H9 (cell line): Measurements from ENCODE around the gene ERMN. TPM values are rescaled to one million over a fixed set of nuclear protein-coding genes. Genes with fewer than 3 reads are reported as not detected.

Experiments
- DNase-seq: peaks from one replicate; pipeline ENCODE4 v3.0.0-alpha.2; 2017
- H2AFZ ChIP-seq: one replicate; pipeline ENCODE4 v1.6.1; 2013; ENCODE audit warnings: mild to moderate bottlenecking, low read length, control low read depth, moderate library complexity
- H2AK5ac ChIP-seq: 2 replicates; pipeline ENCODE4 v1.6.1; 2013; ENCODE audit warnings: low read length, control low read depth, mixed read lengths; ENCODE audit not compliant: insufficient read length
- H2BK120ac ChIP-seq: one replicate; pipeline ENCODE4 v1.6.1; 2013; ENCODE audit warnings: low read depth, mild to moderate bottlenecking, low read length, control low read depth, inconsistent platforms; ENCODE audit not compliant: poor library complexity, severe bottlenecking
- H2BK12ac ChIP-seq: 2 replicates; pipeline ENCODE4 v1.6.1; 2013; ENCODE audit warnings: low read length, control low read depth, mixed read lengths, low read depth; ENCODE audit not compliant: insufficient read length
- H2BK15ac ChIP-seq: 2 replicates; pipeline ENCODE4 v1.6.1; 2013; ENCODE audit warnings: low read depth, low read length, control low read depth
- H2BK20ac ChIP-seq: one replicate; pipeline ENCODE4 v1.6.1; 2013; ENCODE audit warnings: low read depth, mild to moderate bottlenecking, low read length, control low read depth, inconsistent platforms; ENCODE audit not compliant: poor library complexity, severe bottlenecking
- H2BK5ac ChIP-seq: 2 replicates; pipeline ENCODE4 v1.6.1; 2013; ENCODE audit warnings: low read length, control low read depth, mixed read lengths; ENCODE audit not compliant: insufficient read length
- H3K14ac ChIP-seq: 2 replicates; pipeline ENCODE4 v1.6.1; 2013; ENCODE audit warnings: low read length, control low read depth; ENCODE audit not compliant: insufficient read depth
- H3K18ac ChIP-seq: 2 replicates; pipeline ENCODE4 v1.6.1; 2013; ENCODE audit warnings: low read depth, mild to moderate bottlenecking, mixed read lengths, low read length, control low read depth; ENCODE audit not compliant: insufficient read length
- H3K23ac ChIP-seq: 2 replicates; pipeline ENCODE4 v1.6.1; 2013; ENCODE audit warnings: low read length, control low read depth, mixed read lengths, low read depth; ENCODE audit not compliant: insufficient read length
- H3K23me2 ChIP-seq: 2 replicates; pipeline ENCODE4 v1.6.1; 2013; ENCODE audit warnings: low read depth, mild to moderate bottlenecking, mixed read lengths, low read length, control low read depth; ENCODE audit not compliant: insufficient read length, poor library complexity, severe bottlenecking
- H3K27ac ChIP-seq: 2 replicates; pipeline ENCODE4 v1.5.1; 2013; ENCODE audit warnings: low read length, control low read depth, mixed read lengths, low read depth; ENCODE audit not compliant: insufficient read length
- H3K27me3 ChIP-seq: 2 replicates; pipeline ENCODE4 v1.6.1; 2013; ENCODE audit warnings: low read length, control low read depth, inconsistent platforms; ENCODE audit not compliant: insufficient read depth
- H3K4ac ChIP-seq: 2 replicates; pipeline ENCODE4 v1.6.1; 2013; ENCODE audit warnings: low read depth, mild to moderate bottlenecking, control low read depth, inconsistent platforms, low read length, moderate library complexity
- H3K4me1 ChIP-seq: 2 replicates; pipeline ENCODE4 v1.6.1; 2013; ENCODE audit warnings: low read length, control low read depth, inconsistent platforms; ENCODE audit not compliant: insufficient read depth
- H3K4me2 ChIP-seq: 2 replicates; pipeline ENCODE4 v1.6.1; 2013; ENCODE audit warnings: low read length, control low read depth, mixed read lengths; ENCODE audit not compliant: insufficient read length, insufficient read depth
- H3K56ac ChIP-seq: 2 replicates; pipeline ENCODE4 v1.6.1; 2013; ENCODE audit warnings: low read depth, mild to moderate bottlenecking, mixed read lengths, low read length, control low read depth; ENCODE audit not compliant: insufficient read length
- H3K79me1 ChIP-seq: 2 replicates; pipeline ENCODE4 v1.6.1; 2013; ENCODE audit warnings: low read depth, mild to moderate bottlenecking, moderate library complexity, low read length, control low read depth, inconsistent platforms; ENCODE audit not compliant: insufficient read depth, poor library complexity, severe bottlenecking
- H3K79me2 ChIP-seq: 2 replicates; pipeline ENCODE4 v1.6.1; 2013; ENCODE audit warnings: low read length, control low read depth, inconsistent platforms; ENCODE audit not compliant: insufficient read depth
- H3K9ac ChIP-seq: 2 replicates; pipeline ENCODE4 v1.6.1; 2013; ENCODE audit warnings: low read length, control low read depth, mixed read lengths; ENCODE audit not compliant: insufficient read length; ENCODE audit errors: extremely low read depth
- H3K9me3 ChIP-seq: one replicate; pipeline ENCODE4 v1.6.1; 2013; ENCODE audit warnings: low read depth, low read length, inconsistent platforms; ENCODE audit not compliant: control insufficient read depth
- H3T11ph ChIP-seq: one replicate; pipeline ENCODE4 v1.6.1; 2013; ENCODE audit warnings: mild to moderate bottlenecking, low read length, control low read depth, inconsistent platforms
- H4K20me1 ChIP-seq: one replicate; pipeline ENCODE4 v1.6.1; 2013; ENCODE audit not compliant: control insufficient read depth, insufficient read length, insufficient read depth
- H4K5ac ChIP-seq: 2 replicates; pipeline ENCODE4 v1.6.1; 2013; ENCODE audit warnings: low read depth, mild to moderate bottlenecking, mixed read lengths, low read length, control low read depth; ENCODE audit not compliant: insufficient read length
- H4K8ac ChIP-seq: replicated peaks from 2 replicates; pipeline ENCODE4 v1.6.1; 2013; ENCODE audit warnings: low read length, control low read depth, mixed read lengths, low read depth; ENCODE audit not compliant: insufficient read length
- H4K91ac ChIP-seq: 2 replicates; pipeline ENCODE4 v1.6.1; 2013; ENCODE audit warnings: low read depth, mild to moderate bottlenecking, moderate library complexity, mixed read lengths, low read length, control low read depth; ENCODE audit not compliant: insufficient read length
- H3K27ac Mint-ChIP-seq, 3 experiments: 2 replicates in 2 of 3; 3 replicates in 1 of 3; pipeline ENCODE4 v1.8.0; 2020 to 2021; ENCODE audit warnings: mixed read lengths in 3 of 3, mild to moderate bottlenecking in 1 of 3, moderate library complexity in 1 of 3
- H3K27me3 Mint-ChIP-seq: 2 replicates; pipeline ENCODE4 v1.8.0; 2021; ENCODE audit warnings: low read depth, mild to moderate bottlenecking, moderate library complexity, mixed read lengths
- H3K36me3 Mint-ChIP-seq, 3 experiments: 2 replicates in 2 of 3; 3 replicates in 1 of 3; pipeline ENCODE4 v1.8.0; 2020 to 2021; ENCODE audit warnings: low read depth in 3 of 3, mixed read lengths in 3 of 3; ENCODE audit not compliant: insufficient read depth in 1 of 3
- H3K4me1 Mint-ChIP-seq, 2 experiments: 2 replicates each; pipeline ENCODE4 v1.8.0; 2020; ENCODE audit warnings: mixed read lengths in 2 of 2
- H3K4me3 Mint-ChIP-seq, 2 experiments: 2 replicates in 1 of 2; 3 replicates in 1 of 2; pipeline ENCODE4 v1.8.0; 2020 to 2021; ENCODE audit warnings: mild to moderate bottlenecking in 2 of 2, mixed read lengths in 2 of 2, moderate library complexity in 1 of 2
- H3K9me3 Mint-ChIP-seq, 2 experiments: 2 replicates in 1 of 2; 3 replicates in 1 of 2; pipeline ENCODE4 v1.8.0; 2020; ENCODE audit warnings: mild to moderate bottlenecking in 2 of 2, mixed read lengths in 2 of 2, moderate library complexity in 1 of 2
- CTCF ChIP-seq: fragments of 200-600 bp; sonication (generic); conservative IDR thresholded peaks from 3 replicates; pipeline ENCODE4 v1.8.0; 2021; ENCODE audit warnings: antibody characterized with exemption, mild to moderate bottlenecking
- WGBS: extraction: QIAGEN DNeasy Blood & Tissue Kit; methylation state at CpG from one replicate; pipeline ENCODE4 v1.1.7; 2013; ENCODE audit warnings: missing lambda C conversion rate, low lambda C conversion rate, mixed read lengths; ENCODE audit not compliant: insufficient read length; ENCODE audit errors: extremely low coverage; 5-methylcytosine and 5-hydroxymethylcytosine counted together
- total RNA-seq: library from RNA; stranded (reverse); gene quantifications from 2 replicates; pipeline ENCODE4 v1.2.1, GENCODE V29; 2021

ERMN gene
- total RNA-seq, 1 experiment from 2014 or later: 0.48 TPM

DNA sequence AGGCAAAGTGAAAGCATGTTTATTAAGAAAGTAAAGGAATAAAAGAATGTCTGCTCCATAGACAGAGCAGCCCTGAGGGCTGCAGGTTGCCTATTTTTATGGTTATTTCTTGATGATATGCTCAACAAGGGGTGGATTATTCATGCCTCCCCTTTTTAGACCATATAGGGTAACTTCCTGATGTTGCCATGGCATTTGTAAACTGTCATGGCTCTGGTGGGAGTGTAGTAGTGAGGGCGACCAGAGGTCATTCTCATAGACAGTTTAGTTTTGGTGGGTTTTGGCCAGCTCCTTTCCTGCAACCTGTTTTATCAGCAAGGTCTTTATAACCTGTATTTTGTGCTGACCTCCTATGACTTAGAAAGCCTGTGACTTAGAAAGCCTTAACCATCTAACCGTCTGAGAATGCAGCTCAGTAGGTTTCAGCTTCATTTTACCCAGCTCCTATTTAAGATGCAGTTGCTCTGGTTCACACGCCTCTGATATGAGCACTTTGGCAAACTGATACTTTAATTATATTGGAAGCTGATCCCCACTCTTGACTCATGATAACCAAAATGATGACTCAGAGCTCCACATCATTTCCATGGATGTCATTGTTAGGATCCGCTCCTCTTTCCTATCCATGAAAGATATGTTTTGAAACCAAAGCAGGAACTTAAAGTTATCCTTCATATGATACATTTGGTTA is 14.5 kb upstream of the ERMN start:
- Histone ChIP-seq H2BK12ac (no peak overlapping the region), H3K27ac (no peak overlapping the region), H2AFZ (no peak overlapping the region), H3K9ac (no peak overlapping the region), H3K9me3 (peaks cover 11% of the 10 kb centered on the region), H3K4ac (no peak overlapping the region), H3K27me3 (no peaks in the 10 kb centered on the region; the same call in 1 of the 2 replicates), H3K4me2 (no peak overlapping the region), H3K79me2 (no peaks in the 10 kb centered on the region), H3K79me1 (no peaks in the 10 kb centered on the region), H2BK5ac (no peak overlapping the region), H3K14ac (no peak overlapping the region), H4K91ac (no peak overlapping the region), H2AK5ac (no peak overlapping the region), H2BK20ac (no peak overlapping the region), H2BK120ac (no peak overlapping the region), H3K23ac (no peak overlapping the region), H3K4me1 (no peaks in the 10 kb centered on the region), H4K20me1 (no peaks in the 10 kb centered on the region), H4K5ac (no peak overlapping the region), H3K23me2 (no peaks in the 10 kb centered on the region), H3K56ac (no peak overlapping the region), H3K18ac (no peak overlapping the region), H3T11ph (no peak overlapping the region), H2BK15ac (no peak overlapping the region), H4K8ac (no peak overlapping the region)
- Mint-ChIP-seq H3K27me3 (peaks cover 4% of the 10 kb centered on the region; the same call in 1 of the 2 replicates), H3K36me3 (peaks cover 40 to 45% (median 41%) of the 10 kb centered on the region in 3 experiments), H3K27ac (no peak overlapping the region), H3K9me3 (peaks cover 43% of the 10 kb centered on the region in 2 experiments), H3K4me1 (peaks cover 10 to 13% of the 10 kb centered on the region in 2 experiments), H3K4me3 (no peak overlapping the region)
- no peak for TF ChIP-seq CTCF
- DNase-seq: no peak
- no CpG with 5 or more reads among the region's 4 CpGs for WGBS
